ENCODE results near the gene NHSL1.
A peak's percentile ranks its signal among the peaks of the same experiment; 100 is the strongest.

Gene NHSL1

GRCh38 chr6:138429761-138430160 is 69.5 kb downstream of the NHSL1 start:
- peaks cover 11 to 98% of the 10 kb centered on the region in 2 donors for H3K36me3 ChIP-seq (replicated peaks in 1 of 2; ENCODE audit: control insufficient read depth in 2 of 2, insufficient read depth in 2 of 2, low read length in 2 of 2)
- no peak overlapping the region for H4K91ac ChIP-seq (ENCODE audit: low read depth, low read length, poor library complexity)
- H2AFZ ChIP-seq (ENCODE audit: low read length): no peak overlapping the region
- no peaks in the 10 kb centered on the region for H3K79me1 ChIP-seq (ENCODE audit: low read depth, low read length)
- no peak overlapping the region for H3K4ac ChIP-seq (ENCODE audit: low read length)
- no peak overlapping the region for H3K4me3 ChIP-seq (ENCODE audit: low read length in 2 of 2)
- no peak overlapping the region for H3K23ac ChIP-seq (ENCODE audit: low read depth, low read length, poor library complexity)
- no peak overlapping the region for H2BK12ac ChIP-seq (ENCODE audit: low read length)
- no peak overlapping the region for H3K27ac ChIP-seq (replicated peaks; ENCODE audit: low read length)
- no peak overlapping the region for H2BK120ac ChIP-seq (ENCODE audit: low read depth, low read length)
- no peak for DNase-seq (ENCODE audit: low spot score)
- no CpG with 5 or more reads among the region's 12 CpGs for WGBS, 2 donors (ENCODE audit: extremely low coverage in 2 of 2, insufficient read length in 2 of 2, insufficient replicate concordance in 1 of 2)
- H3K18ac ChIP-seq (ENCODE audit: low read length): peak overlapping the region; percentile 67
- no peak overlapping the region for H4K8ac ChIP-seq (ENCODE audit: low read depth, low read length)
- no peak overlapping the region for H3K4me2 ChIP-seq (ENCODE audit: insufficient read depth, low read length, poor library complexity, severe bottlenecking)
- no peak overlapping the region for H3K9ac ChIP-seq (ENCODE audit: low read depth, low read length, poor library complexity)
- no peak overlapping the region for H2BK15ac ChIP-seq (ENCODE audit: low read length)
- H3K27me3 ChIP-seq (ENCODE audit: control insufficient read depth in 3 of 3, insufficient read depth in 3 of 3, low read depth in 1 of 3, low read length in 3 of 3): no peaks in the 10 kb centered on the region
- H3K4me1 ChIP-seq (ENCODE audit: control insufficient read depth in 2 of 2, insufficient read depth in 1 of 2, low read depth in 1 of 2, low read length in 2 of 2): peaks cover 0 to 8% of the 10 kb centered on the region in 2 donors
- no peak overlapping the region for H3K14ac ChIP-seq (ENCODE audit: low read length)
- H3K9me3 ChIP-seq (replicated peaks in 1 of 2; ENCODE audit: control insufficient read depth in 2 of 2, insufficient read depth in 1 of 2, low read depth in 1 of 2, low read length in 2 of 2): no peaks in the 10 kb centered on the region
- no peak overlapping the region for H2BK5ac ChIP-seq (ENCODE audit: low read length)
- H2AK5ac ChIP-seq (ENCODE audit: low read depth, low read length): no peak overlapping the region

GRCh38 chr6:138428944-138429598 is 70.2 kb downstream of the NHSL1 start:
- no peak overlapping the region for H3K9ac ChIP-seq (ENCODE audit: low read depth, low read length, poor library complexity)
- H3K4ac ChIP-seq (ENCODE audit: low read length): no peak overlapping the region
- H2BK120ac ChIP-seq (ENCODE audit: low read depth, low read length): no peak overlapping the region
- no peak overlapping the region for H3K4me2 ChIP-seq (ENCODE audit: insufficient read depth, low read length, poor library complexity, severe bottlenecking)
- H4K8ac ChIP-seq (ENCODE audit: low read depth, low read length): no peak overlapping the region
- peaks cover 16 to 98% of the 10 kb centered on the region in 2 donors for H3K36me3 ChIP-seq (replicated peaks in 1 of 2; ENCODE audit: control insufficient read depth in 2 of 2, insufficient read depth in 2 of 2, low read length in 2 of 2)
- H3K4me3 ChIP-seq (ENCODE audit: low read length in 2 of 2): no peak overlapping the region
- no peak overlapping the region for H2AFZ ChIP-seq (ENCODE audit: low read length)
- no peaks in the 10 kb centered on the region for H3K9me3 ChIP-seq (replicated peaks in 1 of 2; ENCODE audit: control insufficient read depth in 2 of 2, insufficient read depth in 1 of 2, low read depth in 1 of 2, low read length in 2 of 2)
- peak; percentile 21 for DNase-seq (ENCODE audit: low spot score)
- no peak overlapping the region for H3K23ac ChIP-seq (ENCODE audit: low read depth, low read length, poor library complexity)
- no peaks in the 10 kb centered on the region for H3K27me3 ChIP-seq (ENCODE audit: control insufficient read depth in 3 of 3, insufficient read depth in 3 of 3, low read depth in 1 of 3, low read length in 3 of 3)
- H3K14ac ChIP-seq (ENCODE audit: low read length): no peak overlapping the region
- H4K91ac ChIP-seq (ENCODE audit: low read depth, low read length, poor library complexity): no peak overlapping the region
- H3K27ac ChIP-seq (replicated peaks; ENCODE audit: low read length): no peak overlapping the region
- no peak overlapping the region for H2BK12ac ChIP-seq (ENCODE audit: low read length)
- WGBS, 2 donors (ENCODE audit: extremely low coverage in 2 of 2, insufficient read length in 2 of 2, insufficient replicate concordance in 1 of 2): no CpG with 5 or more reads among the region's 8 CpGs
- H3K18ac ChIP-seq (ENCODE audit: low read length): no peak overlapping the region
- H2BK15ac ChIP-seq (ENCODE audit: low read length): no peak overlapping the region
- no peak overlapping the region for H2BK5ac ChIP-seq (ENCODE audit: low read length)
- H3K4me1 ChIP-seq (ENCODE audit: control insufficient read depth in 2 of 2, insufficient read depth in 1 of 2, low read depth in 1 of 2, low read length in 2 of 2): peaks cover 0 to 8% of the 10 kb centered on the region in 2 donors
- no peak overlapping the region for H2AK5ac ChIP-seq (ENCODE audit: low read depth, low read length)
- no peaks in the 10 kb centered on the region for H3K79me1 ChIP-seq (ENCODE audit: low read depth, low read length)

GRCh38 chr6:138427701-138428100 is 71.6 kb downstream of the NHSL1 start:
- Histone ChIP-seq H3K4me3 (ENCODE audit: low read length in 2 of 2) (no peak overlapping the region), H3K23ac (ENCODE audit: low read depth, low read length, poor library complexity) (no peak overlapping the region), H2BK15ac (ENCODE audit: low read length) (no peak overlapping the region), H2BK5ac (ENCODE audit: low read length) (no peak overlapping the region), H2AK5ac (ENCODE audit: low read depth, low read length) (no peak overlapping the region), H2BK120ac (ENCODE audit: low read depth, low read length) (no peak overlapping the region), H2BK12ac (ENCODE audit: low read length) (no peak overlapping the region), H3K36me3 (replicated peaks in 1 of 2; ENCODE audit: control insufficient read depth in 2 of 2, insufficient read depth in 2 of 2, low read length in 2 of 2) (peaks cover 17 to 98% of the 10 kb centered on the region in 2 donors), H2AFZ (ENCODE audit: low read length) (no peak overlapping the region), H3K27me3 (ENCODE audit: control insufficient read depth in 3 of 3, insufficient read depth in 3 of 3, low read depth in 1 of 3, low read length in 3 of 3) (no peaks in the 10 kb centered on the region), H3K9ac (ENCODE audit: low read depth, low read length, poor library complexity) (no peak overlapping the region), H3K4ac (ENCODE audit: low read length) (no peak overlapping the region), H3K9me3 (replicated peaks in 1 of 2; ENCODE audit: control insufficient read depth in 2 of 2, insufficient read depth in 1 of 2, low read depth in 1 of 2, low read length in 2 of 2) (no peaks in the 10 kb centered on the region), H3K18ac (ENCODE audit: low read length) (no peak overlapping the region), H3K14ac (ENCODE audit: low read length) (no peak overlapping the region), H3K4me2 (ENCODE audit: insufficient read depth, low read length, poor library complexity, severe bottlenecking) (no peak overlapping the region), H3K79me1 (ENCODE audit: low read depth, low read length) (no peaks in the 10 kb centered on the region), H4K8ac (ENCODE audit: low read depth, low read length) (no peak overlapping the region), H4K91ac (ENCODE audit: low read depth, low read length, poor library complexity) (no peak overlapping the region), H3K27ac (replicated peaks; ENCODE audit: low read length) (no peak overlapping the region), H3K4me1 (ENCODE audit: control insufficient read depth in 2 of 2, insufficient read depth in 1 of 2, low read depth in 1 of 2, low read length in 2 of 2) (peaks cover 0 to 8% of the 10 kb centered on the region in 2 donors)
- DNase-seq (ENCODE audit: low spot score): no peak
- WGBS, 2 donors (ENCODE audit: extremely low coverage in 2 of 2, insufficient read length in 2 of 2, insufficient replicate concordance in 1 of 2): no CpG with 5 or more reads among the region's 8 CpGs

- no CpG with 5 or more reads among the region's 5 CpGs for WGBS, 2 donors (ENCODE audit: extremely low coverage in 2 of 2, insufficient read length in 2 of 2, insufficient replicate concordance in 1 of 2)
- Histone ChIP-seq H3K9me3 (replicated peaks in 1 of 2; ENCODE audit: control insufficient read depth in 2 of 2, insufficient read depth in 1 of 2, low read depth in 1 of 2, low read length in 2 of 2) (no peaks in the 10 kb centered on the region), H4K8ac (ENCODE audit: low read depth, low read length) (no peak overlapping the region), H3K27me3 (ENCODE audit: control insufficient read depth in 3 of 3, insufficient read depth in 3 of 3, low read depth in 1 of 3, low read length in 3 of 3) (no peaks in the 10 kb centered on the region), H3K4ac (ENCODE audit: low read length) (no peak overlapping the region), H3K4me2 (ENCODE audit: insufficient read depth, low read length, poor library complexity, severe bottlenecking) (no peak overlapping the region), H3K9ac (ENCODE audit: low read depth, low read length, poor library complexity) (no peak overlapping the region), H2AFZ (ENCODE audit: low read length) (no peak overlapping the region), H2BK120ac (ENCODE audit: low read depth, low read length) (no peak overlapping the region), H2BK5ac (ENCODE audit: low read length) (no peak overlapping the region), H3K18ac (ENCODE audit: low read length) (no peak overlapping the region), H2BK15ac (ENCODE audit: low read length) (no peak overlapping the region), H3K4me3 (ENCODE audit: low read length in 2 of 2) (no peak overlapping the region), H3K23ac (ENCODE audit: low read depth, low read length, poor library complexity) (no peak overlapping the region), H3K27ac (replicated peaks; ENCODE audit: low read length) (no peak overlapping the region), H2AK5ac (ENCODE audit: low read depth, low read length) (no peak overlapping the region), H4K91ac (ENCODE audit: low read depth, low read length, poor library complexity) (no peak overlapping the region), H2BK12ac (ENCODE audit: low read length) (no peak overlapping the region), H3K79me1 (ENCODE audit: low read depth, low read length) (no peaks in the 10 kb centered on the region), H3K36me3 (replicated peaks in 1 of 2; ENCODE audit: control insufficient read depth in 2 of 2, insufficient read depth in 2 of 2, low read length in 2 of 2) (peaks cover 15 to 98% of the 10 kb centered on the region in 2 donors), H3K14ac (ENCODE audit: low read length) (no peak overlapping the region), H3K4me1 (ENCODE audit: control insufficient read depth in 2 of 2, insufficient read depth in 1 of 2, low read depth in 1 of 2, low read length in 2 of 2) (peaks cover 0 to 8% of the 10 kb centered on the region in 2 donors)
- DNase-seq (ENCODE audit: low spot score): no peak
Observed at GRCh38 chr6:138426500-138427123, 72.7 kb downstream of the NHSL1 start.
